Measurements from ENCODE around the gene LILRB5. TPM values are rescaled to one million over a fixed set of nuclear protein-coding genes. Genes with fewer than 3 reads are reported as not detected.
A peak's percentile ranks its signal among the peaks of the same experiment; 100 is the strongest.
"Not testable (repeated sequence)": the region's sequence is repeated elsewhere in the genome, so short reads cannot be mapped to it uniquely, and the experiment has no call there.

LILRB5 gene
- total and polyA plus RNA-seq, 7 experiments from 2014 or later: 0.08 to 1.8 (median 1.2) TPM; not detected in 3

DNA sequence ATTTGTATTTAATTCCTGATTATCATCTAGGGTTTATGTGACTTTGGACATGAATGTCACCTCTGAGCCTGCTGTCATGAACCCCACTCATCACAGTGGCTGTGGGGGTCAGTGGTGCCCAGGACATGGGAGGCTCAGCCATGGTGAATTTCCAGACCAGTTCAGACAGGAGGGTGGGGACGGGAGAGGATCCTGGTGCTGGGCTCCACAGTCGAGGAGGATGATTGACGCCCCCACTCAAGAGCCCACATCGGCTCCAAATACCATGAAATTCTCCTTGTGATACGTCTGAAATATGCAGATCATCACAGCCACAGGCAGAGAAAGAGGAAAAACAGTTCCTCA is 33.2 kb downstream of the LILRB5 start:
- CTCF ChIA-PET; H3K27me3 ChIP-seq (ENCODE audit: control insufficient read depth in 2 of 2, insufficient read depth in 2 of 2, low read length in 2 of 2); H3K36me3 ChIP-seq (ENCODE audit: control insufficient read depth in 2 of 3, insufficient read depth in 3 of 3, low read length in 3 of 3); H3K27ac Mint-ChIP-seq; H3K9me3 ChIP-seq (ENCODE audit: control insufficient read depth in 2 of 3, low read length in 3 of 3); H3K36me3 Mint-ChIP-seq; DNase-seq; H3K4me1 ChIP-seq (ENCODE audit: control insufficient read depth in 2 of 2, insufficient read depth in 2 of 2, low read length in 2 of 2); POLR2A ChIA-PET; ATAC-seq; H3K4me3 ChIP-seq (ENCODE audit: low read length); H3K9me3 Mint-ChIP-seq; H3K27ac ChIP-seq (ENCODE audit: low read depth, low read length); H3K4me1 Mint-ChIP-seq; H3K4me3 Mint-ChIP-seq: not testable (repeated sequence)
- H3K27me3 Mint-ChIP-seq: peaks cover 0 to 16% (median 5%) of the 10 kb centered on the region in 5 donors
- intact Hi-C loops (cut with micrococcal nuclease): loop anchor here in 1 of 2 donors (2.0 kb wide), 1 partner anchor 21 kb away; no protein-coding TSS in a partner anchor

DNA sequence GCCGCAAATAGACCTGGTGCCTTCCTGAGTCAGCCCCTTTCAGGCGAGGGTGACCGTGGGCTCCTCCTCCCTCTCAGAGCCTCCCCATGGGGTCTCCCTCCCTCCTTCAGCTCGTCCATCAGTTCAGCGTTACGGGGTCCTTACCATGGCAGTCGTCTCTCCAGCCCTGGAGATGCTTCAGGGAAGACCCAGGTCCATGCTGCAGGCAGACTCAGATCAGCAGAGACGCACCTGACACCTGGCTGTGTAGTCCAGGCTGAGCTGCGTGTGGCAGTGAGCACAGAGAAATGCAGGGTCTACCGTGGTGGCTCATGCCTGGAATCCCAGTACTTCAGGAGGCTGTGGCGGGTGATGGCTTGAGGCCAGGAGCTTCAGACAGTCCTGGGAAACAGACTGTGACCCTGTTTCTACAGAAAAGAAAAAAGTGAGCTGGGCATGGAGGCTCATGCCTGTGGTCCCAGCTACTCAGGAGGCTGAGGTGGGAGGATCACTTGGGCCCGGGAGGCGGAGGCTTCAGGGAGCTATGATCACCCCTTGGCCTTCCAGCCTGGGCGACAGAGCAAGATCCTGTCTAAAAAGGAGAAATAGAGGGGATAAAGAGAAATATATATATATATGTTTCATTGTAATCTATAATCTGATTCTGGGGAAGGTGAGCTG is 33.7 kb downstream of the LILRB5 start:
- H3K27me3 ChIP-seq (ENCODE audit: control insufficient read depth in 2 of 2, insufficient read depth in 2 of 2, low read length in 2 of 2); DNase-seq; H3K9me3 Mint-ChIP-seq; CTCF ChIA-PET; POLR2A ChIA-PET; H3K4me1 ChIP-seq (ENCODE audit: control insufficient read depth in 2 of 2, insufficient read depth in 2 of 2, low read length in 2 of 2); H3K36me3 Mint-ChIP-seq; H3K36me3 ChIP-seq (ENCODE audit: control insufficient read depth in 2 of 3, insufficient read depth in 3 of 3, low read length in 3 of 3); H3K9me3 ChIP-seq (ENCODE audit: control insufficient read depth in 2 of 3, low read length in 3 of 3); H3K4me1 Mint-ChIP-seq; H3K27ac ChIP-seq (ENCODE audit: low read depth, low read length); H3K4me3 ChIP-seq (ENCODE audit: low read length); ATAC-seq: not testable (repeated sequence)
- Mint-ChIP-seq H3K27me3 (peaks cover 0 to 16% (median 3%) of the 10 kb centered on the region in 5 donors), H3K27ac (peak overlapping the region in 1 of 9 donors; percentile 48), H3K4me3 (peak overlapping the region in 1 of 10 donors; percentile 63)
- intact Hi-C loops (cut with micrococcal nuclease): loop anchor here in 1 of 2 donors (2.0 kb wide), 1 partner anchor 21 kb away; no protein-coding TSS in a partner anchor

DNA sequence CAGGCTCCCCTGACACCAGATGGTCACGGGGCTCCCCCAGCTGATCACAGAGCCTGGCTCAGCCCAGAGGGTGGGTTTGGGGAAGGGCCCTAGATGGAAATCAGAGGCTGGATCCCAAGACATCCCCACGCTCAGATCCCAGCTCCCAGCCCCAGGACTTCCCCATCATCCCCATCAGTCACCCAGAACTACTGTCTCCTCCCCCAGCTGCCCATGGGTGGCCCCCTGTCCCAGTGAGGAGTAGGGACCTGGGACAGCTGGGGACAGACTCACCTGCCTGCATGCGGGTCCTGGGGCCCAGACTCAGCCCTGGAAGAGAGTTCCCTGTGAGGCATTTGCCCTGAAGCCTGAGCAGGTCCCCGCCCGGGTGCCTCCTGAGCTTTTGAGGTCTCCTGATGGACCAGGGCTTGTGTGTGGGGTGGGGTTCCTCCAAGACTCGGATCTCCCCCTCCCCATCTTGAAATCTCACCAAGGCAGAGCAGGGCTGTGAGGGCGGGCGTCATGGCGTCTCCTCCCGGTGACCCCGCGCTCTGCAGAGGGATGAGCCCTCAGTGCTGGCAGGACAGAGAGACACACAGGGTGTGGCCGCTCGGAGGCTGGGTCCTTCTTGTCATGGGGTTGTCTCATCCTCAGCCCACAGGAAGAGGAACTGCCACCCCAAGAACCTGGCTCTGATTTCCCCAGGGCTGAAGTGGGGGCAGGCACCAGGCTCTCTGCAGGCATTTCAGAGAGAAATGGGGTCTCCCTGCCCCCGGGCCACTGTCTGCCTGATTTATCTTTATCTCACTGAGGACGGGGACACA is 34.4 kb downstream of the LILRB5 start, which contains the start of gene LILRB3:
Gene LILRB3, minus strand, starts transcription at position 534 of the 803 bp plus-strand sequence. Its CDS starts 31 bp downstream, at position 503.
- H3K9me3 ChIP-seq (ENCODE audit: control insufficient read depth in 2 of 3, low read length in 3 of 3); H3K4me1 Mint-ChIP-seq; H3K36me3 Mint-ChIP-seq; POLR2A ChIA-PET; H3K27ac ChIP-seq (ENCODE audit: low read depth, low read length); CTCF ChIA-PET; H3K4me1 ChIP-seq (ENCODE audit: control insufficient read depth in 2 of 2, insufficient read depth in 2 of 2, low read length in 2 of 2); DNase-seq; H3K4me3 ChIP-seq (ENCODE audit: low read length); H3K27me3 ChIP-seq (ENCODE audit: control insufficient read depth in 2 of 2, insufficient read depth in 2 of 2, low read length in 2 of 2); H3K36me3 ChIP-seq (ENCODE audit: control insufficient read depth in 2 of 3, insufficient read depth in 3 of 3, low read length in 3 of 3); H3K9me3 Mint-ChIP-seq: not testable (repeated sequence)
- intact Hi-C loops (cut with micrococcal nuclease): loop anchor here in 1 of 2 donors (2.0 kb wide), 1 partner anchor 22 kb away; no protein-coding TSS in a partner anchor
- Mint-ChIP-seq H3K27ac (peak within 1 kb of the TSS in 2 of 9 donors; percentile 14 to 48), H3K27me3 (peaks cover 0 to 16% (median 1%) of the 10 kb centered on the region in 5 donors), H3K4me3 (peak within 1 kb of the TSS in 2 of 10 donors; percentile 25 to 63)
- peak; percentile 90 for ATAC-seq

DNA sequence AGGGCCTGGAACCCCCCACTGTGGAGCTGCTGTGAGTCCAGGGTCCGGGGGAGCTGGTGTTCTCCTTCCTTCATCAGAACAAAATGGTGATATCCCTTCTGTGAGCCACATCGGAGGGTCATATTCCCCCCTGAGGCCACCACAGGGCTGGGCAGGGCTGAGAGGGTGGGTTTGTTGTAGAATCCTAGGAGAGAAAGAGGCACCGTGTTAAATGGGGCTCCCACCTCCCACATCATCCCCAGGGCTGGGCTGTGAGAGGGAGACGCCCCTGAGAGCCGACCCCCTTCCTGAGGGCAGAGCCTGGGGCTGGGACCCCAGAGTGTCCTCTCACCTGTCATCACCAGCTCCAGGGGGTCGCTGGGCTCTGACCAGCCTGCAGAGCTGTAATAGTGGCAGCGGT is 35.1 kb downstream of the LILRB5 start:
- H3K27ac Mint-ChIP-seq; H3K27me3 ChIP-seq (ENCODE audit: control insufficient read depth in 2 of 2, insufficient read depth in 2 of 2, low read length in 2 of 2); H3K9me3 Mint-ChIP-seq; ATAC-seq; H3K36me3 ChIP-seq (ENCODE audit: control insufficient read depth in 2 of 3, insufficient read depth in 3 of 3, low read length in 3 of 3); DNase-seq; H3K4me3 Mint-ChIP-seq; H3K4me1 ChIP-seq (ENCODE audit: control insufficient read depth in 2 of 2, insufficient read depth in 2 of 2, low read length in 2 of 2); H3K9me3 ChIP-seq (ENCODE audit: control insufficient read depth in 2 of 3, low read length in 3 of 3); H3K4me3 ChIP-seq (ENCODE audit: low read length); POLR2A ChIA-PET; H3K4me1 Mint-ChIP-seq; H3K27ac ChIP-seq (ENCODE audit: low read depth, low read length); H3K36me3 Mint-ChIP-seq: not testable (repeated sequence)
- H3K27me3 Mint-ChIP-seq: peaks cover 0 to 16% (median 1%) of the 10 kb centered on the region in 5 donors
- CTCF ChIA-PET: interaction anchor here (0.6 kb wide), 1 partner anchor 797 kb away, joined by 3 read pairs; no protein-coding TSS in a partner anchor
- intact Hi-C loops (cut with micrococcal nuclease): loop anchor here in 1 of 2 donors (2.0 kb wide), 1 partner anchor 23 kb away; no protein-coding TSS in a partner anchor

DNA sequence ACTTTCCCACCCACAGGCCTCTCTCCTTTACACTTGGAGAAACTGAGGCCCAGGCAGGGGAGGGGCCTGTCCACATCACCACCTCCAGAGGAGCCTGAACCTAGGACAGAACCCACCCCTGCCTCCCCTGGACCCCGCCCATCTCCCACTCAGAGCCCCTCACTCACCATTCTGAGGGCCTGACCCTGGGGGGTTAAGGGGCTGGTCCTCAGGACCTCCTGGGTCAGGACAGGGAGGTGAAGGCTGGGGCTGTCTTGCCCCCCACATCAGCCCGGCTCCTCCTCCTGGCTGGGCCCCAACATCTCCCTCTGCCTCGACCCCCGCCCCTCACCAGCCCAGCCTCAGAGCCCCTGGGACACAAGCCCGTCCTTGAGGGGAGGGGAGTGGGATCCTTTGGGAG is 37.4 kb downstream of the LILRB5 start:
- H3K9me3 Mint-ChIP-seq; H3K27ac ChIP-seq (ENCODE audit: low read depth, low read length); H3K36me3 ChIP-seq (ENCODE audit: control insufficient read depth in 2 of 3, insufficient read depth in 3 of 3, low read length in 3 of 3); DNase-seq; H3K4me1 Mint-ChIP-seq; H3K27me3 ChIP-seq (ENCODE audit: control insufficient read depth in 2 of 2, insufficient read depth in 2 of 2, low read length in 2 of 2); CTCF ChIA-PET; H3K4me3 ChIP-seq (ENCODE audit: low read length); H3K9me3 ChIP-seq (ENCODE audit: control insufficient read depth in 2 of 3, low read length in 3 of 3); H3K27ac Mint-ChIP-seq; intact Hi-C loops (cut with micrococcal nuclease); H3K4me1 ChIP-seq (ENCODE audit: control insufficient read depth in 2 of 2, insufficient read depth in 2 of 2, low read length in 2 of 2); POLR2A ChIA-PET; ATAC-seq; H3K36me3 Mint-ChIP-seq; H3K4me3 Mint-ChIP-seq: not testable (repeated sequence)
- peaks cover 0 to 16% (median 1%) of the 10 kb centered on the region in 5 donors for H3K27me3 Mint-ChIP-seq

DNA sequence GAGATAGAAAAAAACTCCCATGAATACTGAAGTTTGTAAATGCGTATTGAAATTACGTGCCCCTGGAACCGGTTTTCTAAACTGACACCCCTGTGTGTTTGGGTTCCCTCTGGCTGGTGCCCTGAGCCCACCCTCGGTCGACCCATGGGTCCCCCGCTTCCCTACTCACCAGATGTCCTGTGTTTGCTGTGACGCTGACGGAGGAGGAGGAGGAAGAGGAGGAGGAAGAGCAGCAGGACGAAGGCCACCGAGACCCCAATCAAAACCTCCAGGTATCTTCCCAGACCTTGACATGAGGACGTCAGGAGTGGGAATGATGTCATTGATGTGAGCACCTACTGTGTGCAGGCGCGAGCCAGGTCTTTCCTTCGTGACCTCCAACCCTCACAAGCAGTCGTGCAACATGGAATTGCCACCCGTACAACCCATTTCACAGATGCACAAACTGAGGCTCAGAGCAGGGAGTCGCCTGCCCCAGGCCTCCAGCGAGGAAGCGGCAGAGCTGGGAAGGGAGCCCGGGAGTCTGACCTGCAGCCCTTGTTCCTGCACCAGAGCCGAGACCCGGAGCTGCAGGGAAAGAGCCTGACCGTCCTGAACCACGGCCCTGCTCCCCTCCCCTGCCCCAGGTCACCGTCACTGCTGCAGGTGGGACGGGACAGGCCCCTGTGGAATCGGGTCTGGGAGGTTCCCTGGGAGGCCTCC is 38.0 kb downstream of the LILRB5 start:
- Histone ChIP-seq H3K4me3 (ENCODE audit: low read length) (no peak overlapping the region), H3K27ac (ENCODE audit: low read depth, low read length) (no peak overlapping the region), H3K4me1 (ENCODE audit: control insufficient read depth in 2 of 2, insufficient read depth in 2 of 2, low read length in 2 of 2) (no peaks in the 10 kb centered on the region), H3K27me3 (ENCODE audit: control insufficient read depth in 2 of 2, insufficient read depth in 2 of 2, low read length in 2 of 2) (no peaks in the 10 kb centered on the region), H3K9me3 (ENCODE audit: control insufficient read depth in 2 of 3, low read length in 3 of 3) (no peaks in the 10 kb centered on the region), H3K36me3 (ENCODE audit: control insufficient read depth in 2 of 3, insufficient read depth in 3 of 3, low read length in 3 of 3) (no peaks in the 10 kb centered on the region)
- ChIA-PET CTCF (no interaction called here), POLR2A (no interaction called here)
- H3K4me3 Mint-ChIP-seq: no peak overlapping the region
- no peak for ATAC-seq
- intact Hi-C loops (cut with micrococcal nuclease): no loop called here
- H3K36me3 Mint-ChIP-seq: peaks cover 0 to 5% (median 0%) of the 10 kb centered on the region in 5 donors
- DNase-seq: no peak
- H3K27ac Mint-ChIP-seq: no peak overlapping the region
- peaks cover 0 to 2% (median 0%) of the 10 kb centered on the region in 11 donors for H3K9me3 Mint-ChIP-seq
- H3K4me1 Mint-ChIP-seq: peaks cover 0 to 10% (median 5%) of the 10 kb centered on the region in 7 donors
- H3K27me3 Mint-ChIP-seq: peaks cover 0 to 16% (median 1%) of the 10 kb centered on the region in 5 donors
